Measurements from ENCODE around the gene RAPGEFL1.
"Not testable (repeated sequence)": the region's sequence is repeated elsewhere in the genome, so short reads cannot be mapped to it uniquely, and the experiment has no call there.

Gene RAPGEFL1

DNA sequence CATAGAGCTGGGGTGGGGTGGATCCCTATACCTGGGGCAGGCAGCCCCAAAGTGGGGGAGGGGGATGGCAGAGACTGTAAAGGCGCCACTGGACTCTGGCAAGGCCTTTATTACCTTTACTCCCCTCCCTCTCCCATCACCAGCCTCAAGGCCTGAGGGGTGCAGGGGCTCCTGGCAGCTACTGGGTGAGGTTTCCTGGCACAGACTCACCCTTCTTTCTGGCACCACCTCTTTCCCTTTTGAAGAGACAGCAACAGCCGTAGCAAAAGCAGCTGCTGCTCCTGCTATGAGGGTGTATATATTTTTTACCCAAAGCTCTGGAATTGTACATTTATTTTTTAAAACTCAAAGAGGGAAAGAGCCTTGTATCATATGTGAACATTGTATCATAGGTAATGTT lies 17.6 kb downstream of the RAPGEFL1 start:
- no peaks in the 10 kb centered on the region for H3K36me3 ChIP-seq
- peaks cover 7% of the 10 kb centered on the region for H3K4me1 ChIP-seq
- H3K27me3 ChIP-seq: no peaks in the 10 kb centered on the region
- TF ChIP-seq, protein P1, sequence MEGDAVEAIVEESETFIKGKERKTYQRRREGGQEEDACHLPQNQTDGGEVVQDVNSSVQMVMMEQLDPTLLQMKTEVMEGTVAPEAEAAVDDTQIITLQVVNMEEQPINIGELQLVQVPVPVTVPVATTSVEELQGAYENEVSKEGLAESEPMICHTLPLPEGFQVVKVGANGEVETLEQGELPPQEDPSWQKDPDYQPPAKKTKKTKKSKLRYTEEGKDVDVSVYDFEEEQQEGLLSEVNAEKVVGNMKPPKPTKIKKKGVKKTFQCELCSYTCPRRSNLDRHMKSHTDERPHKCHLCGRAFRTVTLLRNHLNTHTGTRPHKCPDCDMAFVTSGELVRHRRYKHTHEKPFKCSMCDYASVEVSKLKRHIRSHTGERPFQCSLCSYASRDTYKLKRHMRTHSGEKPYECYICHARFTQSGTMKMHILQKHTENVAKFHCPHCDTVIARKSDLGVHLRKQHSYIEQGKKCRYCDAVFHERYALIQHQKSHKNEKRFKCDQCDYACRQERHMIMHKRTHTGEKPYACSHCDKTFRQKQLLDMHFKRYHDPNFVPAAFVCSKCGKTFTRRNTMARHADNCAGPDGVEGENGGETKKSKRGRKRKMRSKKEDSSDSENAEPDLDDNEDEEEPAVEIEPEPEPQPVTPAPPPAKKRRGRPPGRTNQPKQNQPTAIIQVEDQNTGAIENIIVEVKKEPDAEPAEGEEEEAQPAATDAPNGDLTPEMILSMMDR (IDR thresholded peaks at IDR 0.05; ENCODE audit: low read depth, low read length): no peak
- no peak overlapping the region for H3K4me3 ChIP-seq (ENCODE audit: low read depth, low read length)
- no peak for DNase-seq
- no peaks in the 10 kb centered on the region for H3K9me3 ChIP-seq

DNA sequence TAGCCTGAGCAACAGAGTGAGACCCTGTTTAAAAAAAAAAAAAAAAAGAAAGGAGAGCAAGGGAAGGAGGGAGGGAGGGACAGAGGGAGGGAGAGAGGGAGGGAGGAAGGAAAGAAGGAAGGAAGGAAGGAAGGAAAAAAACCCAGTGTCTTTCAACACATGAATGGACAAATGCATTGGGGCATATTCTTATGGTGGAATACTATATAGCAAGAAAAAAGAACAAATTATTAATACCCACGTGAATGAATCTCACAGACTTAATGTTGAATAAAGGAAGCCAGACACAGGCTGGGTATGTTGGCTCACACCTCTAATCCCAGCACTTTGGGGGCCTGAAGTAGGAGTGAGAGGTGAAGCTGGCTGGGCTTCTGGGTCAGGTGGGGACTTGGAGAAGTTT lies 20.3 kb downstream of the RAPGEFL1 start:
- Histone ChIP-seq H3K9me3 (no peaks in the 10 kb centered on the region), H3K4me3 (ENCODE audit: low read depth, low read length) (no peak overlapping the region), H3K4me1 (peaks cover 4% of the 10 kb centered on the region), H3K27me3 (no peaks in the 10 kb centered on the region), H3K36me3 (no peaks in the 10 kb centered on the region)
- DNase-seq: no peak
- TF ChIP-seq, protein P1 (IDR thresholded peaks at IDR 0.05; ENCODE audit: low read depth, low read length): no peak

DNA sequence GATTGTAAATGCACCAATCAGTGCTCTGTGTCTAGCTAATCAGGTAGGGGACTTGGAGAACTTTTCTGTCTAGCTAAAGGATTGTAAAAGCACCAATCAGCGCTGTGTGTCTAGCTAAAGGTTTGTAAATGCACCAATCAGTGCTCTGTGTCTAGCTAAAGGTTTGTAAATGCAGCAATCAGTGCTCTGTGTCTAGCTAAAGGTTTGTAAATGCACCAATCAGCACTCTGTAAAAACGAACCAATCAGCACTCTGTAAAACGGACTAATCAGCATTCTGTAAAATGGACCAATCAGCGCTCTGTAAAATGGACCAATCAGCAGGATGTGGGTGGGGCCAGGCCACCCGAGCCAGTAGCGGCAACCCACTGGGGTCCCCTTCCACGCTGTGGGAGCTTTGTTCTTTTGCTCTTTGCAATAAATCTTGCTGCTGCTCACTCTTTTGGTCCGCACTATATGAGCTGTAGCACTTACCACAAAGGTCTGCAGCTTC lies 20.7 kb downstream of the RAPGEFL1 start:
- not testable (repeated sequence) for H3K4me1 ChIP-seq, H3K9me3 ChIP-seq, H3K36me3 ChIP-seq, H3K27me3 ChIP-seq
- peak; percentile 52 for DNase-seq
- peak overlapping the region; percentile 0; the same call in 1 of the 2 replicates for H3K4me3 ChIP-seq (ENCODE audit: low read depth, low read length)

DNA sequence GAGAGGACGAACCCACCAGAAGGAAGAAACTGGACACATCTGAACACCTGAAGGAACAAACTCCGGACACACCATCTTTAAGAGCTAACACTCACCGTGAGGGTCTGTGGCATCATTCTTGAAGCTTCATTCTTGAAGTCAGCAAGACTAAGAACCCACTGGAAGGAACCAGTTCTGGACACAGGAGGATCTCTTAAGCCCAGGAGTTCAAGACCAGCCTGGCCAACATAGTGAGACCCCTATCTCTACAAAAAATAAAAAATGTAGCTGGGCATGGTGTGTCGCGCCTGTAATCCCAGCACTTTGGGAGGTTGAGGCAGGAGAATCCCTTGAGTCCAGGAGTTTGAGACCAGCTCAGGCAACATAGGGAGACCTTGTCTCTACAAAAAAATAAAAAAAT lies 21.3 kb downstream of the RAPGEFL1 start:
- DNase-seq: no peak
- TF ChIP-seq, protein P1 (IDR thresholded peaks at IDR 0.05; ENCODE audit: low read depth, low read length): no peak
- Histone ChIP-seq H3K27me3 (no peaks in the 10 kb centered on the region), H3K9me3 (no peaks in the 10 kb centered on the region), H3K36me3 (no peaks in the 10 kb centered on the region), H3K4me1 (peaks cover 6% of the 10 kb centered on the region), H3K4me3 (ENCODE audit: low read depth, low read length) (peak overlapping the region; percentile 0; the same call in 1 of the 2 replicates)

DNA sequence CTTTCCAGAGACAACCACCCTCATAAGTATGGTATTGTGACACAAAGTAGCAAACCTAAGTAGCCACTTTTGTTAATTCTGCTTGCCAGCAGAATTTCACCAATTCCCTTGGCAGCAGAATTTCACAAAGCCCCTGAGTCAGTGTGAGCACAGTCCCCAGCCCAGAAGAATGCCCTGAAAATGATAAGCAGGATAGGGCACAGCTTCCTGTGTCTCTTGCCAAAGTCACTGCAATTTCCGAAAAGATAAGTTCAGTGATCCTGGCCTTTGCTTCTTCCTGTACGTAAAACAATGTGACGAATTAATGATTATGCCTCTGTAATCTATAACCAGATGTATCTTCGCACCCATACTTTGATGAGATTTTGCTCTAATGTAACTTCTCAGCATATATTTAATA lies 25.9 kb downstream of the RAPGEFL1 start:
- H3K4me1 ChIP-seq: 0 out of 2 replicates have a peak, but pooled peaks cover 2% of the 10 kb centered on the region
- H3K9me3 ChIP-seq: no peaks in the 10 kb centered on the region
- no peaks in the 10 kb centered on the region for H3K36me3 ChIP-seq
- no peak overlapping the region for H3K4me3 ChIP-seq (ENCODE audit: low read depth, low read length)
- TF ChIP-seq, protein P1 (IDR thresholded peaks at IDR 0.05; ENCODE audit: low read depth, low read length): no peak
- no peak for DNase-seq
- no peaks in the 10 kb centered on the region for H3K27me3 ChIP-seq

DNA sequence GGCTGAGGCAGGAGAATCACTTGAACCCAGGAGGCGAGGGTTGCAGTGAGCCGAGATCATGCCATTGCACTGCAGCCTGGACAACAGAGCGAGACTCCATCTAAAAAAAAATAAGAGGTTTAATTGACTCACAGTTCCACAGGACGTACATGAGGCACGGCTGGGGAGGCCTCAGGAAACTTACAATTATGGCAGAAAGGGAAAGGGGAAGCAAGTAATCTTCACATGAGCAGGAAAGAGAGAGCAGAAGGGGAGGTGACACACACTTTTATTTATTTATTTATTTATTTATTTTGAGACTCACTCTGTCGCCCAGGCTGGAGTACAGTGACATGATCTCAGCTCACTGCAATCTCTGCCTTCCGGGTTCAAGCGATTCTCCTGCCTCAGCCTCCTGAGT lies 28.9 kb downstream of the RAPGEFL1 start:
- not testable (repeated sequence) for H3K27me3 ChIP-seq; H3K4me3 ChIP-seq (ENCODE audit: low read depth, low read length); H3K4me1 ChIP-seq; DNase-seq; H3K9me3 ChIP-seq; H3K36me3 ChIP-seq

DNA sequence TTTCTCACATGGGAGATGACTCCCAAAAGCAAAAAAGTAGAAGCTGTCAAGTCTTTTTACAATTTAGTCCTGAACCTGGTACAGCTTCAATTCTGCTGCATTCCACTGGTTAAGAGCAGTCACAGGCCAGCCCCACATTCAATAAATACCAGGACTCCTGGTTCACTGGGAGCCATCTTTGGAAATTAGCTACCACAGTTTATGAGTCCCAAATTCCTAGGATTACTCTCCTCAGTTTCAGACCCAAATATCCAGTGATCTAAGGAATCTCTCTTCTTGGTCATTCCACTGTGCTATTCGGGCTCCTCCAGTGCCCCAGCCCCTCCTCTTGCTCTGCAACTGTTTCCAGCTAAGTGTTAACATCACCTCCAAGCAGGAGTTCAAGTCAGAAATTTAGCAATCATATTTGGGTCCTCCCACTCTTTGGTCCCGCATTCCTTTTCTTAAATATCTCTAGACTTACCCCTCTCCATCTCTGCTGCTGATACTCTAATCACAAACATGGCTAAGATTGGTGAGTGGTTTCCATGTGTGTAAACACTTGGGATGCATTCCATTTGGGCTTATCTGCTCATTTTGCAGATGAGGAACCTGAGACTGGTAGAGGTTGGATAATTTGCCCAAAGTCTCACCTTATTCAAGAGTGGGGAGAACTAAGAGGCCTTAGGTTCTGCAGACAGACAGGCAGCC lies 32.3 kb downstream of the RAPGEFL1 start:
- DNase-seq: no peak
- Histone ChIP-seq H3K27me3 (no peaks in the 10 kb centered on the region), H3K36me3 (no peaks in the 10 kb centered on the region), H3K4me3 (ENCODE audit: low read depth, low read length) (no peak overlapping the region), H3K4me1 (no peaks in the 10 kb centered on the region), H3K9me3 (no peaks in the 10 kb centered on the region)
- TF ChIP-seq, protein P1 (IDR thresholded peaks at IDR 0.05; ENCODE audit: low read depth, low read length): no peak

DNA sequence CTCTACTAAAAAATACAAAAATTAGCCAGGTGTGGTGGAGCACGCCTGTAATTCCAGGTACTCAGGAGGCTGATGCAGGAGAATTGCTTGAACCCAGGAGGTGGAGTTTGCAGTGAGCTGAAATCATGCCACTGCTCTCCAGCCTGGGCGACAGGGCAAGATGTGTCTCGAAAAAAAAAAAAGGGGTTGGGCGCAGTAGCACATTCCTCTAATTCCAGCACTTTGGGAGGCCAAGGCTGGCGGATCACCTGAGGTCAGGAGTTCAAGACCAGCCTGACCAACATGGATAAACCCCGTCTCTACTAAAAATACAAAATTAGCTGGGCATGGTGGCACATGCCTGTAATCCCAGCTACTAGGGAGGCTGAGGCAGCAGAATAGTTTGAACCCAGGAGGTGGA lies 36.6 kb downstream of the RAPGEFL1 start:
- H3K9me3 ChIP-seq; H3K27me3 ChIP-seq; DNase-seq; H3K4me1 ChIP-seq; H3K36me3 ChIP-seq; H3K4me3 ChIP-seq (ENCODE audit: low read depth, low read length): not testable (repeated sequence)

Data from BE2C (cell line).